ENCODE measurements around the gene PLLP.
A peak's percentile ranks its signal among the peaks of the same experiment; 100 is the strongest.

Gene PLLP

GRCh38 chr16:57307365-57307764, 22.9 kb upstream of the PLLP start:
- TF ChIP-seq RAD21 (IDR thresholded peaks at IDR 0.05; ENCODE audit: low read depth): no peak
- TF ChIP-seq EP300 (IDR thresholded peaks at IDR 0.05; ENCODE audit: borderline replicate concordance): no peak

GRCh38 chr16:57306676-57307341, 22.3 kb upstream of the PLLP start:
- TF ChIP-seq CEBPB (IDR thresholded peaks at IDR 0.05) (no peak), FOXM1 (IDR thresholded peaks at IDR 0.05; ENCODE audit: borderline replicate concordance, low read depth) (no peak), EP300 (IDR thresholded peaks at IDR 0.05; ENCODE audit: borderline replicate concordance) (no peak), TEAD4 (IDR thresholded peaks at IDR 0.05) (no peak)

GRCh38 chr16:57305159-57305811, 20.8 kb upstream of the PLLP start:
- TF ChIP-seq EGR1 (IDR thresholded peaks at IDR 0.05) (no peak), USF1 (IDR thresholded peaks at IDR 0.05) (0 out of 2 replicates have a peak, but pooled peaks have one; percentile 21)

GRCh38 chr16:57304169-57305061, 19.9 kb upstream of the PLLP start:
- no peak for TF ChIP-seq TCF12 (IDR thresholded peaks at IDR 0.05; ENCODE audit: low read depth)
- no peak for TF ChIP-seq EGR1 (IDR thresholded peaks at IDR 0.05)
- peak; percentile 44; the same call in 1 of the 2 replicates for TF ChIP-seq TEAD4 (IDR thresholded peaks at IDR 0.05)
- no peak for TF ChIP-seq CREB1 (IDR thresholded peaks at IDR 0.05; ENCODE audit: low read depth)
- no peak for TF ChIP-seq YY1 (IDR thresholded peaks at IDR 0.05; ENCODE audit: low read depth)
- TF ChIP-seq USF1 (IDR thresholded peaks at IDR 0.05): no peak

- TF ChIP-seq MAX (IDR thresholded peaks at IDR 0.05): no peak
- no peak for TF ChIP-seq EGR1 (IDR thresholded peaks at IDR 0.05)
- TF ChIP-seq REST (IDR thresholded peaks at IDR 0.05; ENCODE audit: low read depth): no peak
- no peak for TF ChIP-seq TAF1 (IDR thresholded peaks at IDR 0.05; ENCODE audit: low read depth)
- TF ChIP-seq EP300 (IDR thresholded peaks at IDR 0.05; ENCODE audit: borderline replicate concordance): no peak
- TF ChIP-seq NFIC (IDR thresholded peaks at IDR 0.05): no peak
- no peak for TF ChIP-seq USF1 (IDR thresholded peaks at IDR 0.05)
- no peak for TF ChIP-seq TEAD4 (IDR thresholded peaks at IDR 0.05)
- no peak for TF ChIP-seq CREB1 (IDR thresholded peaks at IDR 0.05; ENCODE audit: low read depth)
- TF ChIP-seq YY1 (IDR thresholded peaks at IDR 0.05; ENCODE audit: low read depth): no peak
- TF ChIP-seq RAD21 (IDR thresholded peaks at IDR 0.05; ENCODE audit: low read depth): no peak
- no peak for TF ChIP-seq CEBPB (IDR thresholded peaks at IDR 0.05)
- TF ChIP-seq ZBTB7A (IDR thresholded peaks at IDR 0.05; ENCODE audit: low read depth): no peak
- no peak for TF ChIP-seq TCF12 (IDR thresholded peaks at IDR 0.05; ENCODE audit: low read depth)
- no peak for TF ChIP-seq FOXM1 (IDR thresholded peaks at IDR 0.05; ENCODE audit: borderline replicate concordance, low read depth)
Observed at GRCh38 chr16:57303910-57304168, 19.4 kb upstream of the PLLP start.

GRCh38 chr16:57303021-57303909, 18.8 kb upstream of the PLLP start:
- no peak for TF ChIP-seq CREB1 (IDR thresholded peaks at IDR 0.05; ENCODE audit: low read depth)
- TF ChIP-seq CEBPB (IDR thresholded peaks at IDR 0.05): no peak
- TF ChIP-seq NFIC (IDR thresholded peaks at IDR 0.05): no peak
- TF ChIP-seq TAF1 (IDR thresholded peaks at IDR 0.05; ENCODE audit: low read depth): no peak
- no peak for TF ChIP-seq ZBTB7A (IDR thresholded peaks at IDR 0.05; ENCODE audit: low read depth)
- no peak for TF ChIP-seq EGR1 (IDR thresholded peaks at IDR 0.05)
- TF ChIP-seq FOXM1 (IDR thresholded peaks at IDR 0.05; ENCODE audit: borderline replicate concordance, low read depth): no peak
- no peak for TF ChIP-seq REST (IDR thresholded peaks at IDR 0.05; ENCODE audit: low read depth)
- no peak for TF ChIP-seq YY1 (IDR thresholded peaks at IDR 0.05; ENCODE audit: low read depth)
- TF ChIP-seq EP300 (IDR thresholded peaks at IDR 0.05; ENCODE audit: borderline replicate concordance): no peak
- TF ChIP-seq TCF12 (IDR thresholded peaks at IDR 0.05; ENCODE audit: low read depth): no peak
- TF ChIP-seq RAD21 (IDR thresholded peaks at IDR 0.05; ENCODE audit: low read depth): no peak
- TF ChIP-seq USF1 (IDR thresholded peaks at IDR 0.05): no peak

Measured in Ishikawa (cell line).